ENCODE measurements around the gene SLC27A1. TPM values are rescaled to one million over a fixed set of nuclear protein-coding genes. Genes with fewer than 3 reads are reported as not detected.

SLC27A1 gene
- total RNA-seq, 1 donor from 2014 or later: 9.1 TPM

- DNase-seq (ENCODE audit: low read depth): no peak
- no peak for TF ChIP-seq CTCF (IDR thresholded peaks at IDR 0.05; ENCODE audit: insufficient read depth, low read length, poor library complexity, severe bottlenecking)
- Histone ChIP-seq H3K4me3 (ENCODE audit: low read depth, low read length) (no peak overlapping the region), H3K27me3 (ENCODE audit: control insufficient read depth, insufficient read depth, low read length) (peaks cover 36% of the 10 kb centered on the region), H3K36me3 (ENCODE audit: control insufficient read depth, insufficient read depth, low read length) (no peaks in the 10 kb centered on the region)
These were observed 15.7 kb upstream of the SLC27A1 start for GRCh38 chr19:17454576-17455071.

- H3K36me3 ChIP-seq (ENCODE audit: control insufficient read depth, insufficient read depth, low read length): no peaks in the 10 kb centered on the region
- H3K27me3 ChIP-seq (ENCODE audit: control insufficient read depth, insufficient read depth, low read length): peaks cover 35% of the 10 kb centered on the region
- H3K4me3 ChIP-seq (ENCODE audit: low read depth, low read length): no peak overlapping the region
- TF ChIP-seq CTCF (IDR thresholded peaks at IDR 0.05; ENCODE audit: insufficient read depth, low read length, poor library complexity, severe bottlenecking): no peak
- DNase-seq (ENCODE audit: low read depth): no peak
These were observed 14.8 kb upstream of the SLC27A1 start for GRCh38 chr19:17455308-17456123.

- no peak overlapping the region for H3K4me3 ChIP-seq (ENCODE audit: low read depth, low read length)
- TF ChIP-seq CTCF (IDR thresholded peaks at IDR 0.05; ENCODE audit: insufficient read depth, low read length, poor library complexity, severe bottlenecking): no peak
- H3K27me3 ChIP-seq (ENCODE audit: control insufficient read depth, insufficient read depth, low read length): peaks cover 35% of the 10 kb centered on the region
- DNase-seq (ENCODE audit: low read depth): no peak
- H3K36me3 ChIP-seq (ENCODE audit: control insufficient read depth, insufficient read depth, low read length): no peaks in the 10 kb centered on the region
These were observed 14.2 kb upstream of the SLC27A1 start for GRCh38 chr19:17456127-17456526.

DNA sequence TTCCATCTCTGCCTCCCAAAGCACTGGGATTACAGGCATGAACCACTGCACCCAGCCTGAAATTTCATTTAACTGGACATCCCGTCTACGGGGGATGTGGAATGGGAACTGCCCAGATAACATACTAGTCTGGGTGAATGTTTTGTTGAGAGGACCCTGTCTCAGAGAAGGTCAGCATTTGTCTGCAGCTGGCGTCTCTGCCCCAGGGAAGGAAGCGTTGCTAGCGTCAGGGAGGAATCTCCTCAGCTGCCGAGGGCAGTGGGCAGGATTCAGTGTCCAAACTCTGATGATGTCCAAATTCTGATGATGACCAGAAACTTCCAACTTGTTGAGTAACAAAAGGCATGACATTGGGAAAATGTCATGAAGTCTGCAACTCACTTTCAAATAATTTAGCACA is 12.7 kb upstream of the SLC27A1 start:
- no peak for DNase-seq (ENCODE audit: low read depth)
- TF ChIP-seq CTCF (IDR thresholded peaks at IDR 0.05; ENCODE audit: insufficient read depth, low read length, poor library complexity, severe bottlenecking): no peak
- H3K4me3 ChIP-seq (ENCODE audit: low read depth, low read length): no peak overlapping the region
- H3K36me3 ChIP-seq (ENCODE audit: control insufficient read depth, insufficient read depth, low read length): no peaks in the 10 kb centered on the region
- H3K27me3 ChIP-seq (ENCODE audit: control insufficient read depth, insufficient read depth, low read length): peaks cover 35% of the 10 kb centered on the region

DNA sequence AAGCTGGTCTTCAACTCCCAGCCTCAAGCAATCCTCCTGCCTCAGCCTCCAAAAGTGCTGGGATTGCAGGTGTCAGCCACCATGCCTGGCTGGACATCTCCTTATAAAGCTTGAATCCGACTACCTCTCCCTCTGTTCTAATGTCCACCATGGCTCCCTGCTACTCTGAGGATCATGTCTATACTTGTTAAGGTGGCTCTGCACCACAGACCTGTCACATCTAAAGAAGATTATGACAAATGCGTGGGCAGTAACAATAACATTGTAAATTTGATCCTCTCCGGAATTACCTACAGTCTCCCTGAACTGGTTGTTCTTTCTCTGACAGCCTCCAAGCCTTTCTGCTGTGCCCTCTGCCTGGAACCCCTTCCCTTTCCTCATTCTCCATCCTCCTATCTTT is 11.4 kb upstream of the SLC27A1 start:
- DNase-seq (ENCODE audit: low read depth): no peak
- no peak overlapping the region for H3K4me3 ChIP-seq (ENCODE audit: low read depth, low read length)
- no peak for TF ChIP-seq CTCF (IDR thresholded peaks at IDR 0.05; ENCODE audit: insufficient read depth, low read length, poor library complexity, severe bottlenecking)
- peaks cover 27% of the 10 kb centered on the region for H3K27me3 ChIP-seq (ENCODE audit: control insufficient read depth, insufficient read depth, low read length)
- no peaks in the 10 kb centered on the region for H3K36me3 ChIP-seq (ENCODE audit: control insufficient read depth, insufficient read depth, low read length)

All from kidney epithelial cell (primary cell).